Measurements from ENCODE around the gene LRRN2. TPM values are rescaled to one million over a fixed set of nuclear protein-coding genes. Genes with fewer than 3 reads are reported as not detected.

Gene LRRN2
- polyA plus RNA-seq, 1 of the 3 experiments (the other 2 are of a cell fraction): not detected

DNA sequence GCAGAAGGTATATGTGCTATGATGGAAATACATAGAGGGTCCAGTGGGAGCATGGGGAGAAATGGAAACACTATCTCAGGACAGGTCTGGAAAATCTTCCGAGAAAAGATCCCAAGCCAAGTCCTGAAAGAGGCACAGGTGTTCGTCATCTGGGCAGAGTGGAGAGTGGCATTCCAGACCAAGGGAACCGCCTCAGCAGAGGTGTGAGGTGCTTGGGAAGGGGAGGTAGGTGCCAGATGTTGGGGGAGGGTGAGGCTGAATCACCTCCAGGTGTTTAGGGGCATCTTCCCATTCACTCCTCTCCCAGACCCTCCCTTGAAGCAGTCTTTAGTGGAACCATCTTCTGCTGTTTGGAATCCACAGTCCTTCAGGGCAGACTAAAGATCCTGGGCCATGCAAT is 23.5 kb upstream of the LRRN2 start:
- peaks cover 0 to 2% of the 10 kb centered on the region in 2 experiments; a peak in 1 of 4 replicates for H3K4me1 ChIP-seq (ENCODE audit: control insufficient read depth in 1 of 2, insufficient read depth in 2 of 2, low read depth in 1 of 2, low read length in 1 of 2)
- no peak overlapping the region for H3K27ac ChIP-seq (ENCODE audit: low read depth in 2 of 2, low read length in 1 of 2)
- no peak overlapping the region for H3K4me3 ChIP-seq (ENCODE audit: low read depth in 2 of 2, low read length in 1 of 2)
- peaks cover 17% of the 10 kb centered on the region; the same call in 1 of the 2 replicates for H3K27me3 ChIP-seq (ENCODE audit: insufficient read depth)
- H2AFZ ChIP-seq (ENCODE audit: low read depth): no peak overlapping the region
- H3K9me3 ChIP-seq: no peaks in the 10 kb centered on the region
- ChIA-PET POLR2A (no interaction called here), CTCF (interaction anchor here (1.3 to 1.8 kb wide), 3 partner anchors 10 to 143 kb away, joined by 4 to 5 read pairs (median 4); no protein-coding TSS in a partner anchor)
- 66% methylated on average over 3 of the region's 3 CpGs for WGBS (ENCODE audit: low lambda C conversion rate)
- H4K20me1 ChIP-seq (ENCODE audit: insufficient read depth): no peaks in the 10 kb centered on the region
- H3K79me2 ChIP-seq (ENCODE audit: insufficient read depth): no peaks in the 10 kb centered on the region
- no peaks in the 10 kb centered on the region for H3K9me2 ChIP-seq
- TF ChIP-seq FOXJ3 (CRISPR knock-in tag; IDR thresholded peaks at IDR 0.05): no peak
- TF ChIP-seq SIN3A (IDR thresholded peaks at IDR 0.05; ENCODE audit: borderline replicate concordance, low read depth, low read length): no peak
- no peak overlapping the region for H3K9ac ChIP-seq
- H3F3A ChIP-seq (replicated peaks; ENCODE audit: insufficient read depth): no peaks in the 10 kb centered on the region
- no peak overlapping the region for H3K4me2 ChIP-seq
- H3K36me3 ChIP-seq (replicated peaks in 1 of 2; ENCODE audit: control insufficient read depth in 1 of 2, insufficient read depth in 2 of 2, low read length in 1 of 2): no peaks in the 10 kb centered on the region
- no peak for DNase-seq

DNA sequence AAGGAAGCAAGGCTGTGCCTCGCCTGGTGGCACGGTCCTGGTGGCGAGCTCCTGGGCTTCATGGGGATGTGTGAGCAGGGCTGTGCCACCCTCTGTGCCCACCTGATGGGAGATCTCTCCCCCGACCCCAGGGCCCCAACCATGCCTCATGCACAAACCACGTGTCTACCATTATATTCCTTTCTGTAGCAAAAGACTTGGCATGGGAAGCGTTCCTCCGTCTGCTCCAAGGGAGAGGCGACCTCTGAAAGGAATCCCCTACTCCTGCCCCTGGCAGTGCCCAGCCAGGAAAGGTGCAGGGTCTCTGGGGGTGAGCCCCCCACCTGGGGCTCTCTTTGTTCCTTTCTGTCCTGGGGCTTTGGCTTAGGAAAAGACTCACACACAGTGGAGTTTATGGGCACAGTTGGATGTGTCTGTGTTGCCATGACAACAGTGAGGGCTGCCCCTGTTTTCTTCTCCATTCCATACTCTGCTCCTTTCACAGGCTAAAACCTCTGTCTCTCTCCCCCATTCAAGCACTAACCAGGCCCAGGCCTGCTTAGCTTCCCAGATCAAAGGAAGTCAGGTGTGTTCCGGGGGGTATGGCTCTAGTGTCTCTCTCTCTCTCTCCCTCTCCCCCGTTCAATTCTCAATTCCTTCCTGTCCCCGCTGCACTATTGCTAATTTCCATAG is 21.4 kb upstream of the LRRN2 start:
- Histone ChIP-seq H3K9ac (no peak overlapping the region), H3F3A (replicated peaks; ENCODE audit: insufficient read depth) (no peaks in the 10 kb centered on the region), H3K27ac (ENCODE audit: low read depth in 2 of 2, low read length in 1 of 2) (no peak overlapping the region), H3K79me2 (ENCODE audit: insufficient read depth) (no peaks in the 10 kb centered on the region), H3K4me2 (no peak overlapping the region), H3K9me3 (no peaks in the 10 kb centered on the region), H3K27me3 (ENCODE audit: insufficient read depth) (peaks cover 8% of the 10 kb centered on the region; the same call in 1 of the 2 replicates), H3K4me3 (ENCODE audit: low read depth in 2 of 2, low read length in 1 of 2) (no peak overlapping the region), H2AFZ (ENCODE audit: low read depth) (no peak overlapping the region), H3K9me2 (no peaks in the 10 kb centered on the region), H3K4me1 (ENCODE audit: control insufficient read depth in 1 of 2, insufficient read depth in 2 of 2, low read depth in 1 of 2, low read length in 1 of 2) (peaks cover 0 to 2% of the 10 kb centered on the region in 2 experiments; a peak in 1 of 4 replicates), H4K20me1 (ENCODE audit: insufficient read depth) (no peaks in the 10 kb centered on the region), H3K36me3 (replicated peaks in 1 of 2; ENCODE audit: control insufficient read depth in 1 of 2, insufficient read depth in 2 of 2, low read length in 1 of 2) (no peaks in the 10 kb centered on the region)
- CTCF ChIA-PET: interaction anchor here (0.6 to 1.7 kb wide), 2 partner anchors 40 to 141 kb away, joined by 3 to 4 read pairs; no protein-coding TSS in a partner anchor
- TF ChIP-seq TAF1 (IDR thresholded peaks at IDR 0.05; ENCODE audit: borderline replicate concordance, low read depth, low read length) (no peak), SMC3 (IDR thresholded peaks at IDR 0.05; ENCODE audit: low read depth, low read length) (no peak), SIN3A (IDR thresholded peaks at IDR 0.05; ENCODE audit: borderline replicate concordance, low read depth, low read length) (no peak)
- DNase-seq: peak; percentile 42
- POLR2A ChIA-PET: no interaction called here
- 64% methylated on average over 7 of the region's 11 CpGs for WGBS (ENCODE audit: low lambda C conversion rate)

- CTCF ChIA-PET: interaction anchor here (1.1 to 2.4 kb wide), 4 partner anchors 12 to 101 kb away, joined by 3 to 7 read pairs (median 4); no protein-coding TSS in a partner anchor
Measured at GRCh38 chr1:204705888-204706837, 20.6 kb upstream of the LRRN2 start.

More at GRCh38 chr1:204705888-204706837, 20.6 kb upstream of the LRRN2 start:
- Histone ChIP-seq H2AFZ (ENCODE audit: low read depth) (no peak overlapping the region), H3K9me3 (no peaks in the 10 kb centered on the region), H3K36me3 (replicated peaks in 1 of 2; ENCODE audit: control insufficient read depth in 1 of 2, insufficient read depth in 2 of 2, low read length in 1 of 2) (no peaks in the 10 kb centered on the region), H3K9me2 (no peaks in the 10 kb centered on the region), H4K20me1 (ENCODE audit: insufficient read depth) (no peaks in the 10 kb centered on the region), H3K79me2 (ENCODE audit: insufficient read depth) (no peaks in the 10 kb centered on the region), H3K4me3 (ENCODE audit: low read depth in 2 of 2, low read length in 1 of 2) (no peak overlapping the region), H3K27me3 (ENCODE audit: insufficient read depth) (no peaks in the 10 kb centered on the region; the same call in 1 of the 2 replicates), H3K4me1 (ENCODE audit: control insufficient read depth in 1 of 2, insufficient read depth in 2 of 2, low read depth in 1 of 2, low read length in 1 of 2) (no peaks in the 10 kb centered on the region), H3F3A (replicated peaks; ENCODE audit: insufficient read depth) (no peaks in the 10 kb centered on the region), H3K9ac (no peak overlapping the region), H3K4me2 (no peak overlapping the region), H3K27ac (ENCODE audit: low read depth in 2 of 2, low read length in 1 of 2) (no peak overlapping the region)
- TF ChIP-seq EZH2phosphoT487 (IDR thresholded peaks at IDR 0.05; ENCODE audit: borderline replicate concordance, low read depth) (no peak), RCOR1 (IDR thresholded peaks at IDR 0.05; ENCODE audit: low read length) (no peak), SIN3A (IDR thresholded peaks at IDR 0.05; ENCODE audit: borderline replicate concordance, low read depth, low read length) (no peak), GABPA (IDR thresholded peaks at IDR 0.05; ENCODE audit: low read depth) (no peak), RFX5 (IDR thresholded peaks at IDR 0.05; ENCODE audit: low read length) (no peak), RXRA (IDR thresholded peaks at IDR 0.05; ENCODE audit: borderline replicate concordance, low read depth) (no peak), MAX (IDR thresholded peaks at IDR 0.05; ENCODE audit: low read depth) (no peak), POLR2AphosphoS5 (IDR thresholded peaks at IDR 0.05; ENCODE audit: low read depth, low read length) (no peak), NFIC (IDR thresholded peaks at IDR 0.05; ENCODE audit: borderline replicate concordance) (no peak), MXI1 (IDR thresholded peaks at IDR 0.05; ENCODE audit: low read depth, low read length) (no peak)
- TF ChIP-seq, protein P1, sequence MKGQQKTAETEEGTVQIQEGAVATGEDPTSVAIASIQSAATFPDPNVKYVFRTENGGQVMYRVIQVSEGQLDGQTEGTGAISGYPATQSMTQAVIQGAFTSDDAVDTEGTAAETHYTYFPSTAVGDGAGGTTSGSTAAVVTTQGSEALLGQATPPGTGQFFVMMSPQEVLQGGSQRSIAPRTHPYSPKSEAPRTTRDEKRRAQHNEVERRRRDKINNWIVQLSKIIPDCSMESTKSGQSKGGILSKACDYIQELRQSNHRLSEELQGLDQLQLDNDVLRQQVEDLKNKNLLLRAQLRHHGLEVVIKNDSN (IDR thresholded peaks at IDR 0.05; ENCODE audit: borderline replicate concordance, low read depth): no peak
- POLR2A ChIA-PET: no interaction called here
- WGBS (ENCODE audit: low lambda C conversion rate): 72% methylated on average over 9 of the region's 11 CpGs
- no peak for DNase-seq
